Measurements from ENCODE around the gene TOX2.

The TOX2 gene

GRCh38 chr20:43916073-43916880 is 1.6 kb downstream of the TOX2 start:
- DNase-seq: no peak

DNA sequence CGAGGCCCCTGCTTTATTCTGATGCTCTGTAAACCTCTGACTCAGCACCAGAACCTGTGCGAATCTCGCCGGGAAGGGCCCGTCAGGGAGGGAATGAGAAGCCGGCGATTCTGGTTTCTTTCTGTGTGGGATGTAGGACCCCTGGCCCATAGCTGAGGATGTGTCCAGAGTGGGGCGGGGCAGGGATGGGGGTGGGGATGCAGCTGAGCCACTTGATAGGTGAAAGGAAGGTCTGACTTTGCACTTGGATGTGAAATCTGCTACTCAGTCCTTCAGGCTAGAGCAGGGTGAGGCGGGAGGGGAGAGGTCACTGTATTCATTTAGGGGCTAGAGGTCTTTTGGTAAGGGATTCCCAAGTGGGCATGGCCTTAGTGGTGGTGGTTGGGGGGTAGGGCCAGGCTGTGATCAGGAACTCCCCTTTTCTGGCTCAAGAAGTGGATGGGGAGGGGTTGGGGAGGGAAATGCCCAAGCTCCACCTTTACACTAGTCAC is 2.3 kb downstream of the TOX2 start:
- DNase-seq: no peak

- DNase-seq: no peak
Measured at GRCh38 chr20:43917380-43917779, 2.7 kb downstream of the TOX2 start.

- DNase-seq: no peak
Measured at GRCh38 chr20:43919686-43920403, 5.2 kb downstream of the TOX2 start.

DNA sequence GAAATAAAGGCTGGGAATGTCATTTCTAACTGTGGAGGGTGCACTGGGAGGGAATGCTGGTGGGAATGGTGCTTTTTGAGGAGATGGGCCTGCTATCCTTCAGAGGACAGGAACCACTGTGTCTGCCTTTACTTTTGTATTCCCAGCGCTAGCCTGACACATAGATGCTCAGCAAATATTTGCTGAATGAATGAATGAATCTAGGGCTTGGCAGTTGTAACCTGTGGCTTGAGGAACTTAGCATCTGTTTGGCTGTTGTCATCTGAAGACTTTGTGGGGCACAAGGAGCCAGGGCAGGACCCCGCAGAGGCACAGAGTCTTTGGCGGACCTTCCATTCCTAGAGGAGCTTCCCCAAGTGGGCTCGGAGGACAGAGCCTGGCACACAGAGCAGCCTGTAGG is 6.1 kb downstream of the TOX2 start:
- no peak for DNase-seq

DNA sequence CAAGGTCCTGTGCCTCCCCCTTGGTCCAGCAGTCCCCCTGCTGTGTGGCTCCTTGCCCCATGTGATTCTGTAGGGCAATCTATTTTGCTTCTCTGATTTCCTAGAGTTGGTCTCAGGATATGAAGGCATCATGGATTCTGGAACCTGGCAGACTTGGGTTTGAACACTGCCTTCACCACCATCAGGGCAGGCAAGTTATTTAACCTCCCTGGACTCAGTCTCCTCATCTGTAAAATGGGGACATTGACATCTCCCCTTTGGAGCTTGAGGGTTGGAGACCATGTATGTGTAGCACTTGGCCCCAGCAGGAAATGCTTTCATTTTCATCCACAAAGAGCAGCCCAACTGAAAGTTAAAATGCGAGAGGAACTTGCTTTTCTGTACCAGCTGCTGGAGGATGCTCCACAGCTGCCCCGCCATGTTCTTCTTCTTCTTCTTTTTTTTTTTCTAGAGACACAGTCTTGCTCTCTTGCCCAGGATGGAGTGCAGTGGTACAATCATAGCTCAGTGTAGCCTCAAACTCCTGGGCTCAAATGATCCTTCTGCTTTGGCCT is 6.7 kb downstream of the TOX2 start:
- DNase-seq: no peak

DNA sequence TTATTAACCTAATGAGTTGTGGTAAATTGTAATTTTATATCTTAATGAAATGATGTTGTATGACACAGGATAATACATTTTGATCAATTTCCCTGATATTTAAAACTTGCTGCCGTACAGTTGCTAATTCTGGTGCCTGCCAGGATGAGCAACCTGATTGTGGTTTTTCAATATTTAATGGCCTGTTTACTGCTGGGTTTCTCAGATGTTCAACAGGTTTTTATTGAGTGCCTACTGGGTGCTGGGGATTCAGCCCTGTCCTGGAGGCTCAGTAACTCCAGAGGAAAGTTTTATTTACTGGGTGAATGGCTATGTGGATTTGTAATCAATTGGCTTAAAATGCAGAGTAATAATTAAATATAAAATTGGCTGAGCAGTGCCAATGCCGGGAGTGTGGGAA is 8.0 kb downstream of the TOX2 start:
- DNase-seq: no peak

DNA sequence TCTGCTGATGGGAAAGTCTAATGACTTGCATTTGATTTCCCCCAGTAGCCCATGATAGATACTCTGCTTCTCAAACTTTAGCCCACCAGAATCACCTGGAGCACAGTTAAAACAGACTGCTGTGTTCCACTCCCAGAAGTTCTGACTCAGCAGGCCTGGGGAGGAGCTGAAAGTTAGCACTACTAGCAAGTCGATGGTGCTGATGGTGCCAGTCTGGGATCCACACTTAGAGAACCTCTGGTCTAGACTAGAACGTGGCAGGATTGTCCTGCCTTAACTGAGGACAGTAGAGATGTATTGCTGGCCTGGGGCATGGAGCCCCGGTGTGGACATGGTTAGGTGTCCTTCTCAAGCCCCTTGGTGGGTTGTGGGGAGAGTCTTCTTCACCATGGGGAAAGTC is 8.7 kb downstream of the TOX2 start:
- DNase-seq: no peak

DNA sequence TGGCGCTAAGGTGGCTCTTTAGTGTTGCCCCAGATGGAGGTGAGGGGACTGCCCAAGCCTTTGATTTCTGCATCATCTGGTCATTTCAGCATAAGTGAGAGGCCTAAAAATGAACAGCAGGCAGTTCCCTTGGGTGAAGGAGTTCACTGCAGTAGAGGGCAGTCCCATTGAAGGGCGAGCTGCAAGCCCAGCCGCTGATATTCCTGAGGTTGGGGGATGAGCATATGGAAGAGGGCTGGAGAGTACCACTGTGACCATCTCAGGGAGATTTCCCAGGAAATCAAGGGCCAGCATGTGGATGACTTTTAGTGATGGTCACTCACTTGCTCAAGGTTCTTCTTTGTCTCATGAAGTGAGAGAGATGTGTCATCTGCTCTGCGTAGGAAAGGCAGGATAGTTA is 9.3 kb downstream of the TOX2 start:
- DNase-seq: no peak

- DNase-seq: no peak
Measured at GRCh38 chr20:43925215-43925614, 10.6 kb downstream of the TOX2 start.

GRCh38 chr20:43925801-43926200 is 11.1 kb downstream of the TOX2 start:
- DNase-seq: no peak

DNA sequence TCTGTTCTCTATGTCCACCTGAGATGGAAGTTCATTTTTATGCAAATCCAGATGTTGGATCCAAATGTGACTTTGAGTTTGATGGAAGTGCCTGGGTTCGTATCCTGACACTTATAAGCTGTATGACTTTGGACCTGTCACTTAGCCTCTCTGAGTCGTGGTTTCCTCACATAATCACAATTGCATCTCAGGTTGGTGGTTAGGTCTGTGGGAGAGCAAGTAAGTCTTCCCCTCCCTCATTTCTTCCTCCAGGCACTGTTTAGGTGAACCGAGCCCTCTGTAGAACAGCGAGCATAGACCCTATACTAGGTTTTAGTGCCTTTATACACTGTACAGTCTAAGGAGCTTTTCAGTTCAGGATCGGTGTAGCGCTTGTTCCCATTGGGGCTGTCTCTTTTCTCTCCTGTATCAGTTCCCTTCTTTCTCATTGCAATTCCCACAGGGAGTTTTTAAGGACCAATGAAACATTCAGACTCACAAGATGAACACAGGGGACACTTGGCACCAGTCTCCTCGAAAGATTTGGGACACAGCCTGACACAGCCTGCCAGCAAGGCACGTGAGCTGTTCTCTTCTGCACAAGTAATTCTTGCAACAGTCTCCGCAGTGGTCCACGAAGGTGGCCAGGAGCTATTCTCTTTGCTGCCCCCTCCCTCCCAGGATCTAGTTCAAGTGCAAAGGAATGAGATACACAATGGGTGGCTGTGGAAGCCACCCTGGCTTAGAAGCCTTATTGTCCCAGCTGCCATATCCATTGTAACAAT is 11.8 kb downstream of the TOX2 start:
- no peak for DNase-seq

GRCh38 chr20:43931976-43932375 is 17.3 kb downstream of the TOX2 start:
- DNase-seq: no peak

- no peak for DNase-seq
Measured at GRCh38 chr20:43934833-43935232, 20.2 kb downstream of the TOX2 start.

GRCh38 chr20:43936104-43936770 is 21.6 kb downstream of the TOX2 start:
- peak; percentile 35 for DNase-seq

- no peak for DNase-seq
Measured at GRCh38 chr20:43936805-43937204, 22.2 kb downstream of the TOX2 start.

DNA sequence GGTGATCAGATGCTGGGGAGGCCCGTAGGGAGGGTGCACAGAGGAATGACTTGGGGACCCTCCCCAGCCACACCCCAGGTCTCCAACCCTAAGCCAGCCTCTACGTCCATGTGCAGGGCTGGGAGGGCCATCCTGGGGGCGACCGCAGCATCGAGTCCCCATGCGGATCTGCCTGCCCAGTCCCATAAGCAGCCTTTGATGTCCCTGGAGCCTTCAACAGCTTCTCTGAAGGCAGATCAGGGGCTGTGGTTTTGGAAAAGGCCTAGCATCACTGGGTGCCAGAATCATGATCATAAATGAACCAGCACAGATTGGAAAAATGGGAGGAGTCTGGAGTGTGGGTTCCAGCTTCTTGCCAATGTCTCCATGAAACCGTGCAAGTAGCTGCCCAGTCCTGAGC is 22.9 kb downstream of the TOX2 start:
- DNase-seq: no peak

GRCh38 chr20:43938017-43938655 is 23.5 kb downstream of the TOX2 start:
- DNase-seq: no peak

GRCh38 chr20:43938932-43939761 is 24.5 kb downstream of the TOX2 start:
- no peak for DNase-seq

DNA sequence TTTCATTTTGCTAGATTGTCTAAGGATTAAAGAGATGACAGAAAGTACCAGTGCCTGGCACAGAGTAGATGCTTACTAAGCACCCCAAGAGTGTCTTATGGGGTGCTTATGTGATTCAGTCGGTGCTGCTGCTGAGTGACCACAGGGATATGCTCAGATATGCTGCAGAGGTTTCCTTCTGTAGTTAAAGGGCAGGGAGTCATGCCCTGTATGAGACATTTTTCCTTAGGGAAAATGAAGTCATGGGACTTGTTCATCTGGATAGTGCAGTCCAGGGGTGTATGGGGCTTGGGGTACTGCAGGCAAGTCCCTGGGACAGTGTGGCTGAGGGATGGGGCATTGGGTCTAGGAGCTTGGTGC is 25.1 kb downstream of the TOX2 start:
- no peak for DNase-seq

- no peak for DNase-seq
Measured at GRCh38 chr20:43940518-43941225, 26.0 kb downstream of the TOX2 start.
